H1 (cell line): ENCODE measurements around the gene SMC2. TPM values are rescaled to one million over a fixed set of nuclear protein-coding genes. Genes with fewer than 3 reads are reported as not detected.

Experiments used
- CTCF ChIA-PET: fragments of 300-600 bp; sonication (Branson Sonifier 250); formaldehyde crosslinking; loops from one replicate; lab custom pipeline; 2021; ENCODE audit not compliant: partially characterized antibody; lab: Charles Lee
- POLR2A ChIA-PET: fragments of 300-600 bp; sonication (Branson Sonifier 250); formaldehyde crosslinking; loops from one replicate; lab custom pipeline; 2021; ENCODE audit warnings: inconsistent platforms; ENCODE audit not compliant: partially characterized antibody; lab: Charles Lee
- DNase-seq, 2 experiments: peaks; one replicate each; pipeline versions ENCODE4 v3.0.0 to v3.0.0-alpha.2; 2010 to 2022; ENCODE audit warnings: low spot score in 2 of 2, low read depth in 1 of 2, mixed read lengths in 1 of 2
- FAIRE-seq: peaks from 2 replicates; lab custom pipeline; 2011; peaks lifted over from hg19 to GRCh38; lab: Jason Lieb, UNC
- H2AFZ ChIP-seq: 2 replicates; pipeline ENCODE4 v1.8.1; 2012; ENCODE audit warnings: low read length, inconsistent platforms
- H2AK5ac ChIP-seq: 2 replicates; pipeline ENCODE4 v1.6.1; 2013; ENCODE audit warnings: low read depth, low read length
- H2BK120ac ChIP-seq: replicated peaks from 2 replicates; pipeline ENCODE3; 2013; ENCODE audit warnings: low read depth, low read length, inconsistent platforms
- H2BK12ac ChIP-seq: 2 replicates; pipeline ENCODE4 v1.6.1; 2013; ENCODE audit warnings: low read depth, low read length
- H2BK15ac ChIP-seq: 2 replicates; pipeline ENCODE4 v1.6.1; 2013; ENCODE audit warnings: low read length
- H2BK20ac ChIP-seq: 2 replicates; pipeline ENCODE4 v1.6.1; 2013; ENCODE audit warnings: low read length
- H2BK5ac ChIP-seq: 2 replicates; pipeline ENCODE4 v1.6.1; 2013; ENCODE audit warnings: low read depth, low read length
- H3K14ac ChIP-seq: 2 replicates; pipeline ENCODE4 v1.6.1; 2013; ENCODE audit warnings: inconsistent platforms; ENCODE audit not compliant: insufficient read length
- H3K18ac ChIP-seq: 2 replicates; pipeline ENCODE4 v1.6.1; 2013; ENCODE audit warnings: low read length; ENCODE audit errors: extremely low read depth
- H3K23ac ChIP-seq: 2 replicates; pipeline ENCODE4 v1.6.1; 2013; ENCODE audit warnings: inconsistent platforms; ENCODE audit not compliant: insufficient read length
- H3K23me2 ChIP-seq: 2 replicates; pipeline ENCODE4 v1.6.1; 2013; ENCODE audit warnings: low read depth, low read length
- H3K27ac ChIP-seq: 2 replicates; pipeline ENCODE4 v1.6.1; 2011; ENCODE audit warnings: low read depth, low read length, inconsistent platforms
- H3K27me3 ChIP-seq, 4 experiments: replicated peaks in 1 of 4; 1 replicate in 1 of 4; 2 replicates in 3 of 4; pipeline versions ENCODE4 v1.6.1 to v1.8.1; 2011 to 2013; ENCODE audit warnings: low read length in 3 of 4, mild to moderate bottlenecking in 3 of 4, inconsistent platforms in 2 of 4, mixed read lengths in 2 of 4, moderate library complexity in 1 of 4; ENCODE audit not compliant: control insufficient read depth in 3 of 4, insufficient read depth in 3 of 4; ENCODE audit errors: extremely low read depth in 1 of 4
- H3K36me3 ChIP-seq, 4 experiments: 2 replicates each; pipeline versions ENCODE4 v1.6.1 to v1.8.1; 2011 to 2013; ENCODE audit warnings: mild to moderate bottlenecking in 4 of 4, low read length in 3 of 4, moderate library complexity in 2 of 4, control low read depth in 1 of 4, inconsistent platforms in 1 of 4; ENCODE audit not compliant: insufficient read depth in 4 of 4, control insufficient read depth in 2 of 4
- H3K4ac ChIP-seq: replicated peaks from 2 replicates; pipeline ENCODE3; 2013; ENCODE audit warnings: low read length, low read depth, mixed read lengths, inconsistent platforms; ENCODE audit not compliant: insufficient read length
- H3K4me1 ChIP-seq, 4 experiments: replicated peaks in 1 of 4; 1 replicate in 1 of 4; 2 replicates in 3 of 4; pipeline versions ENCODE4 v1.6.1 to v1.8.1; 2011 to 2013; ENCODE audit warnings: low read length in 3 of 4, inconsistent platforms in 2 of 4, mixed read lengths in 1 of 4; ENCODE audit not compliant: insufficient read depth in 4 of 4, control insufficient read depth in 3 of 4
- H3K4me2 ChIP-seq, 2 experiments: 2 replicates each; pipeline versions ENCODE4 v1.6.1 to v1.8.1; 2011 to 2013; ENCODE audit warnings: low read depth in 2 of 2, low read length in 2 of 2, control low read depth in 1 of 2, inconsistent platforms in 1 of 2, mild to moderate bottlenecking in 1 of 2; ENCODE audit not compliant: insufficient read depth in 1 of 2
- H3K4me3 ChIP-seq, 4 experiments: fragments of 200-600, 300-600 bp in 1 of 4; sonication (generic), shearing (Covaris generic), sonication (Bioruptor Twin) in 1 of 4; 2 replicates each; pipeline versions ENCODE4 v1.5.1 to v1.8.1; 2011 to 2016; ENCODE audit warnings: low read length in 4 of 4, low read depth in 3 of 4, control low read depth in 2 of 4, inconsistent platforms in 2 of 4, mild to moderate bottlenecking in 2 of 4, mixed read lengths in 1 of 4, moderate library complexity in 1 of 4; ENCODE audit not compliant: insufficient read depth in 2 of 4; ENCODE audit errors: extremely low read depth in 1 of 4
- H3K56ac ChIP-seq: replicated peaks from 2 replicates; pipeline ENCODE3; 2013; ENCODE audit warnings: low read depth, mild to moderate bottlenecking, mixed read lengths, low read length, inconsistent platforms; ENCODE audit not compliant: insufficient read length
- H3K79me1 ChIP-seq: 2 replicates; pipeline ENCODE4 v1.6.1; 2013; ENCODE audit warnings: low read depth, low read length, control low read depth
- H3K79me2 ChIP-seq, 2 experiments: 2 replicates each; pipeline versions ENCODE4 v1.6.1 to v1.8.1; 2012 to 2013; ENCODE audit warnings: low read length in 2 of 2, mild to moderate bottlenecking in 2 of 2, inconsistent platforms in 1 of 2; ENCODE audit not compliant: insufficient read depth in 2 of 2, control insufficient read depth in 1 of 2
- H3K9ac ChIP-seq, 4 experiments: replicated peaks in 1 of 4; 1 replicate in 1 of 4; 2 replicates in 3 of 4; pipeline versions ENCODE4 v1.6.1 to v1.8.1; 2011 to 2013; ENCODE audit warnings: low read depth in 3 of 4, low read length in 3 of 4, control low read depth in 2 of 4, mild to moderate bottlenecking in 2 of 4, moderate library complexity in 2 of 4, inconsistent platforms in 1 of 4; ENCODE audit errors: extremely low read depth in 1 of 4
- H3K9me3 ChIP-seq, 2 experiments: 2 replicates each; pipeline versions ENCODE4 v1.6.1 to v1.8.1; 2012 to 2013; ENCODE audit warnings: mild to moderate bottlenecking in 2 of 2, moderate library complexity in 2 of 2, control low read depth in 1 of 2, inconsistent platforms in 1 of 2, low read depth in 1 of 2, low read length in 1 of 2, mixed read lengths in 1 of 2; ENCODE audit not compliant: insufficient read depth in 2 of 2
- H4K20me1 ChIP-seq, 2 experiments: replicated peaks in 1 of 2; 2 replicates each; pipeline versions ENCODE3 to v1.8.1; 2011 to 2013; ENCODE audit warnings: inconsistent platforms in 2 of 2, low read length in 2 of 2, mild to moderate bottlenecking in 1 of 2; ENCODE audit not compliant: insufficient read depth in 2 of 2, control insufficient read depth in 1 of 2
- H4K5ac ChIP-seq: 2 replicates; pipeline ENCODE4 v1.6.1; 2013; ENCODE audit warnings: low read length, low read depth, mixed read lengths, inconsistent platforms; ENCODE audit not compliant: insufficient read length
- H4K8ac ChIP-seq: 2 replicates; pipeline ENCODE4 v1.8.0; 2013; ENCODE audit warnings: mild to moderate bottlenecking, moderate library complexity, low read length, inconsistent platforms; ENCODE audit not compliant: insufficient read depth; ENCODE audit errors: extremely low read depth
- H4K91ac ChIP-seq: replicated peaks from 2 replicates; pipeline ENCODE3; 2013; ENCODE audit warnings: low read length, mixed read lengths, inconsistent platforms; ENCODE audit not compliant: insufficient read length
- EP300 ChIP-seq, 2 experiments: IDR thresholded peaks; 1 replicate in 1 of 2; 2 replicates in 1 of 2; pipeline ENCODE4 v1.6.1; 2011 to 2012; ENCODE audit warnings: low read depth in 2 of 2, low read length in 2 of 2, mild to moderate bottlenecking in 2 of 2, borderline replicate concordance in 1 of 2, inconsistent platforms in 1 of 2, moderate library complexity in 1 of 2
- KDM1A ChIP-seq: fragments of 200-600, 300-600 bp; sonication (generic); IDR thresholded peaks from 2 replicates; pipeline ENCODE4 v1.7.1; 2016; ENCODE audit warnings: mild to moderate bottlenecking, low read length, borderline replicate concordance
- PHF8 ChIP-seq: fragments of 200-600 bp; sonication (generic); conservative IDR thresholded peaks from 2 replicates; pipeline ENCODE4 v1.7.1; 2012; ENCODE audit warnings: low read depth, mild to moderate bottlenecking, inconsistent platforms, low read length, moderate library complexity
- POLR2AphosphoS5 ChIP-seq: IDR thresholded peaks from 2 replicates; pipeline ENCODE4 v1.6.1; 2011; ENCODE audit warnings: low read depth, low read length
- SIRT6 ChIP-seq: IDR thresholded peaks from one replicate; pipeline ENCODE4 v1.7.1; 2012; ENCODE audit warnings: low read length, inconsistent platforms
- SRF ChIP-seq: IDR thresholded peaks from 2 replicates; pipeline ENCODE4 v1.6.1; 2011; ENCODE audit warnings: mild to moderate bottlenecking, low read depth, low read length, moderate library complexity
- TCF12 ChIP-seq: IDR thresholded peaks from 2 replicates; pipeline ENCODE4 v1.6.1; 2011; ENCODE audit warnings: low read depth, mild to moderate bottlenecking, low read length
- ZNF274 ChIP-seq: IDR thresholded peaks from 2 replicates; pipeline ENCODE4 v1.7.0; 2012; ENCODE audit warnings: low read length, borderline replicate concordance; ENCODE audit errors: extremely low read depth
- WGBS, 2 experiments: shearing (Covaris generic) in 1 of 2; methylation state at CpG; one replicate each; pipeline versions ENCODE4 v1.1.6 to v1.1.7; 2013 to 2015; ENCODE audit warnings: low lambda C conversion rate in 2 of 2, mixed read lengths in 2 of 2, inconsistent platforms in 1 of 2, low coverage in 1 of 2, missing lambda C conversion rate in 1 of 2; ENCODE audit not compliant: insufficient replicate concordance in 2 of 2, insufficient coverage in 1 of 2, insufficient read length in 1 of 2; ENCODE audit errors: extremely low coverage in 1 of 2, missing lambda C conversion rate in 1 of 2; 5-methylcytosine and 5-hydroxymethylcytosine counted together
- polyA plus RNA-seq, 7 experiments: library from polyadenylated mRNA; depleted of rRNA in 3 of 7; stranded (reverse) in 5 of 7; unstranded in 2 of 7; fragments of >200 nt in 5 of 7; fragments of 200-250 nt in 2 of 7; gene quantifications; 1 replicate in 5 of 7; 2 replicates in 1 of 7; 4 replicates in 1 of 7; pipeline versions ENCODE4 v1.2.1 to v1.2.3, GENCODE V29; 2011 to 2013; ENCODE audit warnings: missing spikeins in 2 of 7, mixed read lengths in 2 of 7
- total RNA-seq: library from RNA; stranded (reverse); fragmentation: NEBNext Ultra II Directional; extraction: Animal tissue kit (Norgen Biotek cat#: 25700); gene quantifications from 2 replicates; pipeline ENCODE4 v1.2.1, GENCODE V29; 2021

SMC2 gene
- total and polyA plus RNA-seq, 2 of the 8 experiments (the other 6 are each of a cell fraction or from before 2014, with no cell fraction given), result 7.5 to 39.8 TPM

DNA sequence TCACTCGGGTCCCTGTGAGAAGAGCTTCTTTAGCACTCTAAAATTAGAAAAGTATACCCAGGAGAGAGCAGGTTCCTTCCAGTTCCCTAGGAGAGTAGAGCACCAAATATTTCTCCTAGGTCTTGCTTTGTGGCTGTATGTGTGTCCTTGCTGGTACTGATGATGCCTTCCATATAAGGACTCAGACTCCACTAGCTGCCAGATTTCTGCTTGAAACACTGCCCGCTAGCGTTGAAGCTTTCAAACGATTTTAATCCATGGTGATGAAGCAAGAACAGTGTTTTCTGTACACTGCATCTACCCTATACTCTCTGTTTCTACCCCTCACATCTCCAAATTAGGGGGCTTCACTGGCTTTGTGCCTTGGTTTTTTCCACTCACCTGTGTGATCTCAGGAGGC is 2.4 kb upstream of the SMC2 start:
- H2AK5ac ChIP-seq, result no peak overlapping the region
- no peak for TF ChIP-seq TCF12
- TF ChIP-seq ZNF274, result no peak
- no peak for TF ChIP-seq SIRT6
- TF ChIP-seq EP300 (IDR thresholded peaks at IDR 0.05; ENCODE audit: borderline replicate concordance in 1 of 2, low read depth in 2 of 2, low read length in 2 of 2), result no peak
- TF ChIP-seq SRF, result no peak
- TF ChIP-seq PHF8, result no peak
- TF ChIP-seq POLR2AphosphoS5, result no peak
- TF ChIP-seq KDM1A, result no peak
- TF ChIP-seq, all 59 proteins: peak for 0
- no peak overlapping the region for H4K8ac ChIP-seq
- H3K4ac ChIP-seq, result no peak overlapping the region
- no peak overlapping the region for H2AFZ ChIP-seq
- 0 out of 2 replicates have a peak, but pooled peaks cover 3% of the 10 kb centered on the region for H3K79me1 ChIP-seq
- ChIA-PET CTCF (interaction anchor here (0.8 kb wide), 1 partner anchor 294 kb away, joined by 3 read pairs; no protein-coding TSS in a partner anchor), POLR2A (interaction anchor here (1.2 kb wide), 1 partner anchor 30 kb away, joined by 3 read pairs; no protein-coding TSS in a partner anchor)
- H3K4me2 ChIP-seq, result no peak overlapping the region; a peak in 1 of 4 replicates
- no peak overlapping the region for H4K5ac ChIP-seq
- no peaks in the 10 kb centered on the region for H3K27me3 ChIP-seq
- no peaks in the 10 kb centered on the region for H3K36me3 ChIP-seq
- peaks cover 8% of the 10 kb centered on the region; the same call in 1 of the 2 replicates for H3K23me2 ChIP-seq
- no peaks in the 10 kb centered on the region for H3K9me3 ChIP-seq
- no peak overlapping the region for H2BK120ac ChIP-seq
- H3K79me2 ChIP-seq, result peaks cover 0 to 31% of the 10 kb centered on the region in 2 experiments; a peak in 3 of 4 replicates
- H3K56ac ChIP-seq, result no peak overlapping the region
- 74% methylated on average over 4 of the region's 4 CpGs; no CpG with 5 or more reads in 1 of the 2 experiments for WGBS, 2 experiments
- H3K4me1 ChIP-seq, result peaks cover 0 to 8% (median 2%) of the 10 kb centered on the region in 4 experiments; a peak in 3 of 7 replicates
- H2BK5ac ChIP-seq, result no peak overlapping the region
- no peak overlapping the region for H2BK12ac ChIP-seq
- H3K23ac ChIP-seq, result no peak overlapping the region
- no peak for FAIRE-seq
- no peak overlapping the region for H3K9ac ChIP-seq
- H4K20me1 ChIP-seq, result no peaks in the 10 kb centered on the region
- H3K18ac ChIP-seq, result no peak overlapping the region
- no peak overlapping the region for H3K4me3 ChIP-seq
- H3K14ac ChIP-seq, result no peak overlapping the region
- no peak for DNase-seq
- no peak overlapping the region for H3K27ac ChIP-seq
- no peak overlapping the region for H2BK20ac ChIP-seq
- no peak overlapping the region for H2BK15ac ChIP-seq
- H4K91ac ChIP-seq, result no peak overlapping the region
